Skin epidermis (tissue), 12 donors: ENCODE measurements around the gene TMEM190.

Experiments
- H3K27ac ChIP-seq, 21 experiments: fragments of 200-600 bp; sonication (generic) in 11 of 21; one replicate each; pipeline ENCODE4 v1.5.0; 2020; ENCODE audit warnings: mild to moderate bottlenecking in 3 of 21, inconsistent platforms in 2 of 21, moderate library complexity in 2 of 21
- H3K4me3 ChIP-seq, 7 experiments: fragments of 200-600 bp; sonication (generic) in 2 of 7; one replicate each; pipeline ENCODE4 v1.5.0; 2020; ENCODE audit warnings: inconsistent platforms in 2 of 7, mild to moderate bottlenecking in 2 of 7, moderate library complexity in 1 of 7

The TMEM190 gene

DNA sequence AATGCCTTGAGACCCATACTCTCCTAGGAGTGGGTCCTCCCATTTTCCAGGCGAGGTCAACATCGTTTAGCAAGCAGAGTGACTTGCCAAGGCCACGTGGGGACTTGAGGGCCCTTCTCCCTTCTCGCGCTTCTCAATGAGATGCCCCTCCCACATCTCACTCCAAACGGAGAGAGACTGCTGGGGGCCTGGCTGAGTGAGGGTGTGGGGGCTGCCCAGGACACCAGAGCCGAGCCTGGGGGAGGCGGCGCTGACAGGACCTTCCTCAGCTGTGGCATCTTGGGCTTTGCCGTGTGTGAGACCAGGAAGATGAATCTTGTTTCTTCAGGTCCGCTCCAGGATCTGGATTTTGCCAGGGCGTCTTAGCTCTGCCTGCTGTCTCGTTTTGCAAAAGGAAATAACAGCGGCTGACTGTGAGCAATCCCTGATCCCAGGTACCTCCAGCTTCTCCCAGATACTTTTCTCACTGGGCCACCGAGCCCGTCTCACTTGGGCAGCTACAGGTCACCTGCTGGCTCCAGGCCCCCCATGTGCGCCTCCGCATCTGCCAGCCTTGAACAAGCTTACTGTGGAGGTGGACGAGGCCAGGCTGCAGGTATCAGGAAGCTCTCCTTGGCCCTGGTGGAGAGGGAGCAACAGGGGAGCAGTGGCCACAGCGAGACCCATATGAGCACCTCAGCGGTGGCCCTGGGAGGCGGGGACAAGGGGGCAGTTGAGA lies 28.1 kb upstream of the TMEM190 start:
- no peak overlapping the region for H3K4me3 ChIP-seq
- no peak overlapping the region for H3K27ac ChIP-seq

- Histone ChIP-seq H3K4me3 (no peak overlapping the region), H3K27ac (no peak overlapping the region)
Measured at GRCh38 chr19:55350620-55351315, 25.9 kb upstream of the TMEM190 start.

- H3K27ac ChIP-seq, result no peak overlapping the region
- H3K4me3 ChIP-seq, result no peak overlapping the region
Measured at GRCh38 chr19:55352040-55352439, 24.6 kb upstream of the TMEM190 start.

DNA sequence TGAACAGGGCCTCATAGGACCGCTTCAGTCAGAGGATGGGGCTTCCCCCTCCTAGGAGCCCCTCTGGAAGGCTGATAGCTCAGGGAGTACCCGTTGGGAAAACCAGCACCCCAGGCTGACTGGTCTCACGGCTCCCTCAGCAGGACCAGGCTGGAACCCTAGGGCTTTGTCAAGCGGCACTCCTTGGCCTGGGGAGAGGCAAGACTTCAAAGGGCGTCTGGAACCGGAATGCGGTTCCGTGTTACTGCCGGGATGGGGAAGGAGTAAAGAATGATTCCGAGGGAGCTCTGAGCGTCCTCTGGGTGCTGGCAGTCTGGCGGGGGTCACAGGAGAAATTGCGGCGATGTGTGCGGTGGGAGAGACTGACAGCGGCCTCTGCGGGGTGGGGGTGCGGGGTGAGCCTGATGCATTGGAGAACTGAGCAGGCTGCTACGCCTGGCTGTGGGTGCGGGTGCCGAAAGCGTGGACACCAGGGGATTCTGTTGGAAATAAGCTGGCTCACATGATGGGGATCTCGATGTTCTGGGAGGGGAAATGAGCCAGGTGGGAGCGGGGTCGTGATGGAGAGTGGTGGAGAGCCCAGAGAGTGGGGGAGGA lies 24.0 kb upstream of the TMEM190 start:
- H3K4me3 ChIP-seq, result no peak overlapping the region

GRCh38 chr19:55353356-55353802 lies 23.2 kb upstream of the TMEM190 start:
- H3K27ac ChIP-seq, result peak overlapping the region in 1 of 21 experiments; percentile 16
- H3K4me3 ChIP-seq, result peak overlapping the region in 6 of 7 experiments; percentile 17 to 41 (median 30)

More for the DNA sequence above, 24.0 kb upstream of the TMEM190 start:
- no peak overlapping the region for H3K27ac ChIP-seq

DNA sequence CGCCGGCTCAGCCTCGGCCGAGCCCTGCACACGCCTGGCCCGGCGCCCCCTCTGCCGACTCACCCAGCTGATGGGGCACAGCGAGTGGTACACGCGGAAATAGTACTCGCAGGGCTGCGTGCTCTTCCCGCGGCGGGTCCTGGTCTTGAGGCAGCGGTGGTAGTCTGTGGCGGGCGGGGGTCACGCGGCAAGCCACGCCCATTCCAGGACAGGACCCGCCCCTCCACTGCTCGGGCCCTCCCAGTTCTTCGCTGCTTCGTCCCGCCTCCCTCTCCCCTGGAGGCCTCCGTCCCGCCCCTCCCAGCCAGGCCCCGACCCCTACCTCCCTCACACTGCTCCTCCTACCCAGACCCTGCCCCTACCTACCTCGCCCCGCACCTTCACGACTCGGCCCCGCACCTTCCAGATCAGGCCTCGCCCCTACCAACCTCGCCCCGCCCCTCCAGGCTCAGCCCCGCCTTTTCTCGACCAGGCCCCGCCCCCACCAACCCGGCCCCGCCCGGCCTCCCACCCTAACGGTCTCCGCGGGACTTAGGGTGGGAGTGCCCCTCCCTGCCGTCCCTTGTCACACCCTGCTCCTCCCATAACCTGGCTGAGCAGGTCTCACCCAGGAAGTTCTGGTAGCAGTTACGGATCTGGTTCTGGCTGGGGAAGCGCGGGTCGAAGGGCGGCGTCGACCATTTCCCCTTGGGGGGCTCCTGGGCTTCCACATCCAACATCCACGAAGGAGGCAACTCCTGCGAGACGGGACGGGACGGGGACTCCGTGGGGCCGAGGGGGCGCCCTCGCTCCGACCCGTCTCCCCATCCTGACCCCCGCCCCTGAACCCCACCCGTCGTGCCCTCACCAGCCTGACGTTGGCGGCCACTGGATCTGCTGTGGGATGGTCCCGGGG lies 22.6 kb upstream of the TMEM190 start:
- Histone ChIP-seq H3K27ac (peak overlapping the region in 2 of 21 experiments; percentile 9 to 16), H3K4me3 (peak overlapping the region in 6 of 7 experiments; percentile 17 to 41 (median 30))

DNA sequence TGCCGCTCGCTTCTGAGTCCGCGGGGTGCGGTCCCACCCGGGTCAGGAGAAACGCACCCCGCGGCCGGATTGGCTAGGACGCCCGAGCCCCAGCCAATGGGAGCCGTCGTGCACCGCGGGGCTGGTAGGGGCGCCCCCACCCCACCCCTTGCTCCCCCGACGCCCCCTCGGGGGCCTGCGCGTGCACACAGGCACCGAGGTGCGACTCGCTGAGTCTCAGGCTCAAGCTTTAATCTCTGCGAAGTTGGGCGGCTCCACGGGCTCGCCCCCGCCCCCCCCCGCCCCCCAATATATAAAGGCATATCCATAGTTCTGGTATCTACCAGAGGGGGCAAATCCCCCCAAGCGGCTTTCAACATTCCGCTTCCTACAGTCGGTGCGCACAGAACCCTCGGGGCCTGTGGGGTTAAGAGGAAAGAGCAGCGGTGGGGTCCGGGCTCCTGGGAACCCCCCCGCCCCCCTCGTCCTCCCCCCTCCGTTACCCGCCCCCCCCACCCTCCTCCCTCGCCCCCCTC lies 21.9 kb upstream of the TMEM190 start, which contains the start of gene COX6B2:
COX6B2 (minus strand) TSS at position 22 of the 515 bp plus-strand sequence. CDS start 198 bp downstream, outside the sequence.
- peak within 1 kb of the TSS in 6 of 7 experiments; percentile 17 to 41 (median 30) for H3K4me3 ChIP-seq
- H3K27ac ChIP-seq, result peak within 1 kb of the TSS in 2 of 21 experiments; percentile 9 to 16

- H3K27ac ChIP-seq, result no peak overlapping the region
Measured at GRCh38 chr19:55355213-55355821, 21.3 kb upstream of the TMEM190 start.

GRCh38 chr19:55358493-55358892 lies 18.1 kb upstream of the TMEM190 start:
- H3K4me3 ChIP-seq, result no peak overlapping the region

More at GRCh38 chr19:55355213-55355821, 21.3 kb upstream of the TMEM190 start:
- no peak overlapping the region for H3K4me3 ChIP-seq

DNA sequence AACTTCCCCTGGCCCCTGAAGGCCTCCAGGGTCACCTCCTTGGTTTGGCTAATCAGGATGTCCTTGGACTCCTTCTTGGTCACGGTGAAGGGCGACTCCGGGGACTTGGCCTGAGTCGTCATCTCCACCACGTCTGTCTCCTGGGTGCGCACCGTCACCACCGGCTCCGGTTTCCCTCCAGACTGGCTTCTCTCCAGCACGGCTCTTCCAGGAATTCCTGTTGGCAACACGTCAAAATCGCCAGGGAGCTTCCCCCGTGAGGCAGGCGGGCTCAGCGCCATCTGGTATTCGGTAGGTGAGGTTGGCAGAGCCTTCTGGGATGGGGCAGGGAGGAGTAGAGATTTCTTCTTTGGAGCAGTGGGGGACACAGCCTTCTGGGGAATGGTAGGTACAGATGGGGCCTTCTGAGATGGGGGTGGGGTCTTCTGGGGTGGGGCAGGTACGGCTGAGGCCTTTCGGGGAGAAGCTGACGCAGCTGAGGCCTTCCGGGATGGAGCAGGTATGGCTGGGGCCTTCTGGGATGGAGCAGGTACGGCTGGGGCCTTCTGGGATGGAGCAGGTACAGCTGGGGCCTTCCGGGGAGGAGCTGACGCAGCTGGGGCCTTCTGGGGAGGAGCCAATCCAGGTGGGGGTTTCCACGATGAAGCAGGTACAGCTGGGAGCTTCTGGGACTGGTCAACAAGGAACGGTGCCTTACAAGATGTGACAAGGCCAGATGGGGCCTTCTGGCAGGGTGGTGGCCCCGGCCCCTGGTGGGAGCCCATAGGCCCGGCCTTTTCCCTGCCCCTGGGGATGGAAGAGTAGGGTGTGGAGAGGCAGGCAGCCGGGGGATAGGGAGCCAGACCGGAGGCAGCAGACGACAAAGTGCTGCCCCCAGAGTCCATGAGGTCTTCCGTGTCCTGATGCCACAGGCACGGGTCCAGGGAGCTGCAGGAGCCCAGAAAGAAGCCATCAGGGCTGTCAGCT lies 17.4 kb upstream of the TMEM190 start:
- Histone ChIP-seq H3K27ac (no peak overlapping the region), H3K4me3 (no peak overlapping the region)

More at GRCh38 chr19:55358493-55358892, 18.1 kb upstream of the TMEM190 start:
- H3K27ac ChIP-seq, result no peak overlapping the region

DNA sequence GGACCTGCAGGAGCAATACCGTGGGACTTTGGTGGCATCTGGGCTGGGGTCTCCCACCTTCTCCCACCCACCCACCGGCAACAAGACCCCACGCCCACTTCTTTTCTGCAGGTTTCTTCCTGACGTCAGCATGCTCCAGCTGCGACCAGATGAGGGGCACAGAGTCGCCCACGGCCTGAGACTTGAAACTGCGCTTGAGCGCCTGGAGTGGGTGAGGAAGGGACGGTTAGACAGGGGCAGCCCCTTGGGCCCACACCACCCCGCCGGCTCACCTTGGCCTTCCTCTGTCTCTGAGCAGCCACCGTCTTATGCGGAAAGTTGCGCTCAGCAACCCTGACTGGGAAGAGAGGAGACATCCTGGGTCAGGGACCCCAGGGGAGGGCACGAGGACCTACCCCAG lies 15.7 kb upstream of the TMEM190 start:
- H3K27ac ChIP-seq, result no peak overlapping the region
- H3K4me3 ChIP-seq, result no peak overlapping the region

DNA sequence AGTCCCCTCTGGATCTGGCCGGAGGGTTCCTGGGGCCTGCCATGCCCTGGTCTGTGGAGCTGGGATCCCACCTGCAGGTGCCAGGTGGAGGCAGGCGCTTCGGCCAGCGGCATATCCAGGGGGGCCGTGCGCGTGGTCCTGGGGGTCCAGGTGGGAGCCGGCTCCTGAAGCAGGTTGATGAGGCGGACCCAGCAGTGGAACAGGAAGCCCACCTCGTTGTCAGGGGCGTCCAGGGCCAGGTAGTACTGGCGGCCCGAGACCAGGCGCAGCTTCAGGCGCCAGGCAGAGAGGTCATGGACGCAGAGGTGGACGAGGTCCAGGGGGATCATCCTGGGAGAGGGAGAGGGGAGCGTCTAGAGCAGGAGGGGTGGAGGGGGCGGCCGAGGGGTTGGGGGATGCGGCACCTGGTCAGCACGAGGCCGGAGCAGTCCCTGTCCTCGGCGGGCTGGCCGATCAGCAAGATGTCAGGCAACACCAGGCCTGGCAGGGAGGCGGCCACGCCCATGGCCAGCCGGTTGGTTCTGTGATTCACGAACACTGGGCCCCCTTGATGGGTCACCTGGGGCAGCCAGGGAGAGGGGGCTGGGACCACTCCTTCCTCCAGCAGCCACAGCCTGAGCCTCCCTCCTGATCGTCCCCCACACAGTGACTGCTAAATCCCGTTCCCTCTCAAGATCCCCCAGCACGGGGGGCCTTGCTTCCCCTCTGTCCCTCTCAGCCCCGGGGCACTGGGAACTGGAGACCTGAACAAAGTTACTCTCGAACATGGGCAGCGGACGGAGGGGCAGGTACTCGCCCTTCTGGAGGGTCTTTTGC lies 14.2 kb upstream of the TMEM190 start:
- no peak overlapping the region for H3K27ac ChIP-seq
- H3K4me3 ChIP-seq, result no peak overlapping the region

DNA sequence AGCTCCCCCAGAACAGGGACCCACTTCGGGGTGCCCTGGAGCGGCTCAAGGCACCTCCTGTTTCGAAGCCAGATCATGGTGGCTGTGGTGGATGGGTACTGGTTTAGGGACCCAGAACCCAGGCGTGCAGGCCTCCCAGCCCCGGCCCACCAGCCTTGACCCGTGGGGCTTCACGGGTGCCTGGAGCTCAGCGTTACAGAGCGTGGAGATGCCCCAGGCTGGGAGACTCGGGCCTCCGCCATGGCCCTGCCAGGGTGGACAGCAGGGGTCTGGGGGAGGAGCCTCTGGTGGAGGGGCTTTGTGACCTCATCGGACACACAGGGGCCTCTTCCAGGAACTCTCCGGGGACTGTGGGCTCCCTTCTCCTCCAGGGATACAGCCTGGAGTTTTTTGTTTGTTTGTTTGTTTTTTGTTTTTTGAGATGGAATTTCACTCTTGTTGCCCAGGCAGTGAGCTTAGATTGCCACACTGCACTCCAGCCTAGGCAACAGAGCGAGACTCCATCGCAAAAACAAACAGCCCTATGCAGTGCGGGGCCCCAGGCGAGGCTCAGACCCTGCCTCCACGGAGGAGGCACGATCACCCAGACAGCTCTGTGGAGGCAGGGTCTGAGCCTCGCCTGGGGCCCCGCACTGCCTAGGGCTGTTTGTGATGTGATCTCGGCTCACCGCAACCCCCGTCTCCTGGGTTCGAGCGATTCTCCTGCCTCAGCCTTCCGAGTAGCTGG lies 13.5 kb upstream of the TMEM190 start, which contains the start of gene GARIN5B:
GARIN5B (minus strand) TSS at position 271 of the 727 bp plus-strand sequence; CDS start at position 77, 194 bp downstream.
- no peak within 1 kb of the TSS for H3K4me3 ChIP-seq
- H3K27ac ChIP-seq, result no peak within 1 kb of the TSS

GRCh38 chr19:55365245-55365644 lies 11.4 kb upstream of the TMEM190 start:
- H3K4me3 ChIP-seq, result no peak overlapping the region
- H3K27ac ChIP-seq, result no peak overlapping the region

- Histone ChIP-seq H3K27ac (no peak overlapping the region), H3K4me3 (no peak overlapping the region)
Measured at GRCh38 chr19:55365964-55366363, 10.7 kb upstream of the TMEM190 start.

DNA sequence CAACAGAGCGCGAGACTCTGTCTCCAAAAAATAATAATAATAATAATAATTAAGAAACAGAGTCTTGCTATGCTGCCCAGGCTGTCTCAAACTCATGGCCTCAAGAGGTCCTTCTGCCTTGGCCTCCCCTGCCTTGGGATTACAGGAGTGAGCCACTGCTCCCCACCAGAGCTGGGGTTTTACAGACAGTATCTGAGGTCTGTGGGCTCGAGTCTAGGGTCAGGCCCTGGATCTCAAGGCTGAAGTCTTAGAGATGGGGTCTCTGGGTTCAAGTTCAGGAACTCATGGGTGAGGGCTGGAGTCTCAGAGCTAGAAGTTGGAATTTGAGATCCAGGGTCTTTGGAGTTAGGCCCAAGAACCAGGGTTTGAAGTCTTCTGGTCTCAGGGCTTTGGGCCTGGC lies 9.8 kb upstream of the TMEM190 start:
- H3K27ac ChIP-seq, result no peak overlapping the region
- H3K4me3 ChIP-seq, result no peak overlapping the region
